AG10803 (cell line): ENCODE data around the gene STEAP1.

ENCODE experiments used
- DNase-seq: peaks from one replicate; pipeline ENCODE4 v3.0.0; 2010; ENCODE audit warnings: low read depth
- H3K4me3 ChIP-seq: 2 replicates; pipeline ENCODE4 v1.5.1; 2011; ENCODE audit warnings: mild to moderate bottlenecking, low read length, control low read depth
- CTCF ChIP-seq: conservative IDR thresholded peaks from 2 replicates; pipeline ENCODE4 v1.5.1; 2011; ENCODE audit warnings: mild to moderate bottlenecking, low read length, control low read depth, inconsistent platforms

Gene STEAP1

DNA sequence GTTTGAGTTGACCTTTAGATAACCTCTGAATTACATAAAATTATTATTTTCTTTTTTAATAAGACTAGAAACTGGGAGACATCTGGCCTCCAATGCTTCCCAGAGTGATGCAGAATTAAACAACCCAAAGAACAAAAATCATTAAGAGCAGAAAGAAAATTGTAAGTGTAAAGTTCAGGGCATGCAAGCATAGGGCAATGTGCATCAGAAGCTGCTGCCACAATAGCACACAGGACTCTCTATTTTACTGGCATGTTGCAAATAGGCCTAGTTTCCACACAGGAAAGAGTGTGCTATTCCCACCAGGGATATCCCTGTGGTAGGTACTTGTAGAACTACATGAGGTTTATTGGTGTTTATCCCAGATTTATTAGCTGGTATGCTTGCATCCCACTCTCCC lies 36.7 kb downstream of the STEAP1 start:
- no peak for DNase-seq
- no peak for TF ChIP-seq CTCF
- no peak overlapping the region for H3K4me3 ChIP-seq

- no peak for TF ChIP-seq CTCF
- no peak for DNase-seq
- no peak overlapping the region for H3K4me3 ChIP-seq
Measured at GRCh38 chr7:90191648-90192047, 37.4 kb downstream of the STEAP1 start.

- DNase-seq = peak; percentile 94
- TF ChIP-seq CTCF = no peak
- no peak overlapping the region for H3K4me3 ChIP-seq
Measured at GRCh38 chr7:90192876-90193750, 38.8 kb downstream of the STEAP1 start.

- TF ChIP-seq CTCF = no peak
- no peak for DNase-seq
- H3K4me3 ChIP-seq = no peak overlapping the region
Measured at GRCh38 chr7:90194911-90195809, 40.9 kb downstream of the STEAP1 start.

DNA sequence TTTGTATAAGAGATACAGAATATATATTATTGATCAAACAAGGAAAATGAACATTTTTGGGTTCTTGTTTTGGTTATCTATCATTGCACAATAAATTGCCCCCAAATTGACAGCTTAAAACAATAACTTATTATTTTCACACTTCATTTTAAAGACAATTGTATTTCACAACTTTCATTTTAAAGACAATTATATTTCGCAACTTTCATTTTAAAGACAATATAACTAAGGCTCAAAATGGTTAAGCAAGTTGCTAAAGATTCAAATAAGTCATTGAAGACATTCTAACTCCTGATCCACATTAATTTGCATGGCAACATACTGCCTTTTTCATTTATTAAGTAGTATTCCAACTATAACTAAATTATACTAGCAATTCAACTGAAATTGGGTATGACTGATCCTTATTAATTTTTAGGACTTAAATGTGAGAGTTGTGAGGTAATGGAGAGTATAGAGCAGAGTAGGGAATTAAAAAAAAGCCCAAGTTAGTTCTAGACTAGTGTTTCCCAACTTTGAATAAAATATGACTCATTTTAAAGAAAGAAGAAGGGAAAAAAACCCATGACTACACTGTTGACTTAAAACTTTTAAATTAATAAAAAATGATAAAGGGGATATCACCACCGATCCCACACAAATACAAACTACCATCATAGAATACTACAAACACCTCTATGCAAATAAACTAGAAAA lies 47.4 kb downstream of the STEAP1 start:
- DNase-seq = no peak
- TF ChIP-seq CTCF = no peak
- H3K4me3 ChIP-seq = no peak overlapping the region

DNA sequence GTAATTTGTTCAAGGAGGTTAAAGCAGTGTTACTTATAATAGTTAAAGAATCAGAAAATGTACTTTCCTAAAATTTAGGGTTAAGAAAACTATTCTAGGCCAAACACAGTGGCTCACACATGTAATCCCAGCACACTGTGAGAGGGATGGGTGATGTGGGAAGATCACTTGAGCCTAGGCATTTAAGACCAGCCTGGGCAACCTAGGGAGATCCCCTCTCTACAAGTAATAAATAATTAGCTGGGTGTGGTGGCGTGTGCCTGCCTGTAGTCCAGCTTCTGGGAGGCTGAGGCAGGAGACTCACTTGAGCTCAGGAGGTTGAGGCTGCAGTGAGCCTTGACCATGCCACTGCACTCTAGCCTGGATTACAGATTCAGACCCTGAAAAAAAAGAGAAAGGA lies 53.7 kb downstream of the STEAP1 start:
- TF ChIP-seq CTCF = no peak
- H3K4me3 ChIP-seq = no peak overlapping the region
- DNase-seq = no peak
